ENCODE data around the gene RNF123. TPM values are rescaled to one million over a fixed set of nuclear protein-coding genes. Genes with fewer than 3 reads are reported as not detected.
"Not testable (repeated sequence)": the region's sequence is repeated elsewhere in the genome, so short reads cannot be mapped to it uniquely, and the experiment has no call there.

The RNF123 gene
- total RNA-seq, 2 experiments from 2014 or later = 20.3 to 21.5 TPM

- DNase-seq; H3K4me1 Mint-ChIP-seq (ENCODE audit: low read depth); H3K4me3 Mint-ChIP-seq; H3K9me3 Mint-ChIP-seq; H3K36me3 Mint-ChIP-seq (ENCODE audit: low read depth); H3K27ac Mint-ChIP-seq; H3K27me3 Mint-ChIP-seq (ENCODE audit: low read depth); intact Hi-C loops (cut with micrococcal nuclease): not testable (repeated sequence)
- CTCF ChIA-PET = interaction anchor here (0.6 kb wide), 1 partner anchor 66 kb away, joined by 5 read pairs; no protein-coding TSS in a partner anchor
Observed at GRCh38 chr3:49748874-49749273, 59.5 kb downstream of the RNF123 start.

- Mint-ChIP-seq H3K36me3 (ENCODE audit: low read depth) (peaks cover 4% of the 10 kb centered on the region), H3K27me3 (ENCODE audit: low read depth) (no peaks in the 10 kb centered on the region), H3K27ac (no peak overlapping the region), H3K4me3 (no peak overlapping the region), H3K4me1 (ENCODE audit: low read depth) (peaks cover 13% of the 10 kb centered on the region), H3K9me3 (no peaks in the 10 kb centered on the region)
- no peak for DNase-seq
- intact Hi-C loops (cut with micrococcal nuclease) = no loop called here
- CTCF ChIA-PET = no interaction called here
Observed at GRCh38 chr3:49750056-49750455, 60.7 kb downstream of the RNF123 start.

GRCh38 chr3:49751501-49751900 lies 62.1 kb downstream of the RNF123 start:
- H3K36me3 Mint-ChIP-seq (ENCODE audit: low read depth) = peaks cover 3% of the 10 kb centered on the region
- H3K27me3 Mint-ChIP-seq (ENCODE audit: low read depth) = no peaks in the 10 kb centered on the region
- CTCF ChIA-PET = no interaction called here
- intact Hi-C loops (cut with micrococcal nuclease) = no loop called here
- H3K27ac Mint-ChIP-seq = no peak overlapping the region
- H3K4me1 Mint-ChIP-seq (ENCODE audit: low read depth) = peaks cover 19% of the 10 kb centered on the region
- H3K4me3 Mint-ChIP-seq = no peak overlapping the region
- no peak for DNase-seq
- no peaks in the 10 kb centered on the region for H3K9me3 Mint-ChIP-seq

- Mint-ChIP-seq H3K4me3 (no peak overlapping the region), H3K9me3 (no peaks in the 10 kb centered on the region), H3K27ac (no peak overlapping the region), H3K36me3 (ENCODE audit: low read depth) (no peaks in the 10 kb centered on the region), H3K4me1 (ENCODE audit: low read depth) (peaks cover 26% of the 10 kb centered on the region), H3K27me3 (ENCODE audit: low read depth) (no peaks in the 10 kb centered on the region)
- no peak for DNase-seq
- CTCF ChIA-PET = interaction anchor here (1.4 kb wide), 1 partner anchor 10 kb away, joined by 3 read pairs; no protein-coding TSS in a partner anchor
- intact Hi-C loops (cut with micrococcal nuclease) = no loop called here
Observed at GRCh38 chr3:49754536-49754935, 65.2 kb downstream of the RNF123 start.

- H3K27me3 Mint-ChIP-seq (ENCODE audit: low read depth) = no peaks in the 10 kb centered on the region
- peaks cover 24% of the 10 kb centered on the region for H3K4me1 Mint-ChIP-seq (ENCODE audit: low read depth)
- no peaks in the 10 kb centered on the region for H3K9me3 Mint-ChIP-seq
- no peak overlapping the region for H3K4me3 Mint-ChIP-seq
- intact Hi-C loops (cut with micrococcal nuclease) = no loop called here
- CTCF ChIA-PET = interaction anchor here (1.4 kb wide), 1 partner anchor 12 kb away, joined by 3 read pairs; no protein-coding TSS in a partner anchor
- no peak overlapping the region for H3K27ac Mint-ChIP-seq
- no peaks in the 10 kb centered on the region for H3K36me3 Mint-ChIP-seq (ENCODE audit: low read depth)
- no peak for DNase-seq
Observed at GRCh38 chr3:49756036-49756435, 66.7 kb downstream of the RNF123 start.

GRCh38 chr3:49757197-49757596 lies 67.8 kb downstream of the RNF123 start:
- CTCF ChIA-PET = interaction anchor here (0.6 kb wide), 1 partner anchor 196 kb away, joined by 3 read pairs; no protein-coding TSS in a partner anchor
- intact Hi-C loops (cut with micrococcal nuclease) = no loop called here
- no peaks in the 10 kb centered on the region for H3K36me3 Mint-ChIP-seq (ENCODE audit: low read depth)
- no peak for DNase-seq
- no peak overlapping the region for H3K4me3 Mint-ChIP-seq
- no peak overlapping the region for H3K27ac Mint-ChIP-seq
- H3K27me3 Mint-ChIP-seq (ENCODE audit: low read depth) = no peaks in the 10 kb centered on the region
- H3K4me1 Mint-ChIP-seq (ENCODE audit: low read depth) = peaks cover 24% of the 10 kb centered on the region
- no peaks in the 10 kb centered on the region for H3K9me3 Mint-ChIP-seq

GRCh38 chr3:49759226-49759625 lies 69.9 kb downstream of the RNF123 start:
- H3K27ac Mint-ChIP-seq = no peak overlapping the region
- H3K27me3 Mint-ChIP-seq (ENCODE audit: low read depth) = no peaks in the 10 kb centered on the region
- no peak for DNase-seq
- no peak overlapping the region for H3K4me3 Mint-ChIP-seq
- intact Hi-C loops (cut with micrococcal nuclease) = no loop called here
- CTCF ChIA-PET = no interaction called here
- H3K36me3 Mint-ChIP-seq (ENCODE audit: low read depth) = peaks cover 1% of the 10 kb centered on the region
- H3K4me1 Mint-ChIP-seq (ENCODE audit: low read depth) = peaks cover 20% of the 10 kb centered on the region
- H3K9me3 Mint-ChIP-seq = no peaks in the 10 kb centered on the region

GRCh38 chr3:49761661-49762060 lies 72.3 kb downstream of the RNF123 start:
- Mint-ChIP-seq H3K27me3 (ENCODE audit: low read depth) (no peaks in the 10 kb centered on the region), H3K9me3 (no peaks in the 10 kb centered on the region), H3K36me3 (ENCODE audit: low read depth) (peaks cover 3% of the 10 kb centered on the region), H3K27ac (no peak overlapping the region), H3K4me3 (no peak overlapping the region), H3K4me1 (ENCODE audit: low read depth) (peaks cover 9% of the 10 kb centered on the region)
- CTCF ChIA-PET = no interaction called here
- no peak for DNase-seq
- intact Hi-C loops (cut with micrococcal nuclease) = no loop called here

GRCh38 chr3:49763981-49764380 lies 74.6 kb downstream of the RNF123 start:
- Mint-ChIP-seq H3K4me1 (ENCODE audit: low read depth) (peaks cover 10% of the 10 kb centered on the region), H3K27ac (no peak overlapping the region), H3K36me3 (ENCODE audit: low read depth) (peaks cover 3% of the 10 kb centered on the region), H3K4me3 (no peak overlapping the region), H3K27me3 (ENCODE audit: low read depth) (no peaks in the 10 kb centered on the region), H3K9me3 (no peaks in the 10 kb centered on the region)
- CTCF ChIA-PET = no interaction called here
- DNase-seq = no peak
- intact Hi-C loops (cut with micrococcal nuclease) = no loop called here

- no peak for DNase-seq
- Mint-ChIP-seq H3K9me3 (no peaks in the 10 kb centered on the region), H3K27ac (no peak overlapping the region), H3K27me3 (ENCODE audit: low read depth) (no peaks in the 10 kb centered on the region), H3K4me1 (ENCODE audit: low read depth) (peaks cover 31% of the 10 kb centered on the region), H3K4me3 (no peak overlapping the region), H3K36me3 (ENCODE audit: low read depth) (peaks cover 7% of the 10 kb centered on the region)
- intact Hi-C loops (cut with micrococcal nuclease) = no loop called here
- CTCF ChIA-PET = interaction anchor here (0.5 to 1.4 kb wide), 4 partner anchors 59 to 1713 kb away, joined by 3 to 4 read pairs (median 4); no protein-coding TSS in a partner anchor
Observed at GRCh38 chr3:49769286-49769915, 80.0 kb downstream of the RNF123 start.

- Mint-ChIP-seq H3K27me3 (ENCODE audit: low read depth) (no peaks in the 10 kb centered on the region), H3K4me1 (ENCODE audit: low read depth) (peaks cover 34% of the 10 kb centered on the region), H3K4me3 (no peak overlapping the region), H3K9me3 (no peaks in the 10 kb centered on the region), H3K27ac (no peak overlapping the region), H3K36me3 (ENCODE audit: low read depth) (peaks cover 6% of the 10 kb centered on the region)
- DNase-seq = no peak
- CTCF ChIA-PET = interaction anchor here (0.5 to 1.4 kb wide), 2 partner anchors 69 to 1713 kb away, joined by 3 to 4 read pairs; no protein-coding TSS in a partner anchor
- intact Hi-C loops (cut with micrococcal nuclease) = no loop called here
Observed at GRCh38 chr3:49769926-49770325, 80.6 kb downstream of the RNF123 start.
